Measurements from ENCODE around the gene DLGAP1.

Gene DLGAP1

GRCh38 chr18:4403836-4404235 lies 51.3 kb downstream of the DLGAP1 start:
- ChIA-PET CTCF (no interaction called here), POLR2A (no interaction called here)
- no peak for DNase-seq (ENCODE audit: extremely low spot score)
- no peak for TF ChIP-seq SUZ12 (IDR thresholded peaks at IDR 0.05)
- TF ChIP-seq BHLHE40 (IDR thresholded peaks at IDR 0.05; ENCODE audit: borderline replicate concordance), result no peak
- no peak for TF ChIP-seq SP1 (IDR thresholded peaks at IDR 0.05)
- TF ChIP-seq L3MBTL2 (conservative IDR thresholded peaks at IDR 0.05), result no peak
- no peak for TF ChIP-seq FOXM1 (IDR thresholded peaks at IDR 0.05; ENCODE audit: borderline replicate concordance)
- TF ChIP-seq ARNT (IDR thresholded peaks at IDR 0.05), result no peak
- no peak for TF ChIP-seq TARDBP (IDR thresholded peaks at IDR 0.05)
- no peak for TF ChIP-seq FOXA1 (IDR thresholded peaks at IDR 0.05)
- no peak for TF ChIP-seq LEF1 (IDR thresholded peaks at IDR 0.05; ENCODE audit: borderline replicate concordance)
- TF ChIP-seq NFRKB (IDR thresholded peaks at IDR 0.05), result no peak
- no peak for TF ChIP-seq ZNF384 (IDR thresholded peaks at IDR 0.05)
- no peak for TF ChIP-seq CTBP1 (IDR thresholded peaks at IDR 0.05; ENCODE audit: borderline replicate concordance)
- TF ChIP-seq HDGF (IDR thresholded peaks at IDR 0.05; ENCODE audit: borderline replicate concordance), result no peak
- no peak for TF ChIP-seq PKNOX1 (IDR thresholded peaks at IDR 0.05)

DNA sequence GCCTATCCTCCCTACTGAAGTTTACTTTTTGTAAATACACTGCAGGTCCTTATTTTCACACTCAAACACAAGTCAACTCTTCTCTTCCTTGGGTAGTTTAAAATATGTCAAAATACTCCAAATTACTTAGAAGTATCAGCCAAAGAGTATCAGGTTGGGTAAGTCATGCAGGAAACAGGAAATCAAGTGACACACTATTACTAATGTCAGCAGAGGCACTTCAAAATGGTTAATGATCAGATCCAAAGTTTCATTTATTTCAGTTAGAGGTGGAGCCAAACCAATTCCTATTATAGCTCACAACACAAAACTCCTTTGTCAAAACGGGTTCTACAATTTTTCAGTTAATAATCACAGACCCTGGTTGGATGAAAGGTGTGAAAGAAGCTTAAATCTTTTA lies 54.2 kb downstream of the DLGAP1 start:
- POLR2A ChIA-PET, result no interaction called here
- TF ChIP-seq L3MBTL2 (conservative IDR thresholded peaks at IDR 0.05) (no peak), LEF1 (IDR thresholded peaks at IDR 0.05; ENCODE audit: borderline replicate concordance) (no peak)
- CTCF ChIA-PET, result no interaction called here
- no peak for DNase-seq (ENCODE audit: extremely low spot score)

- TF ChIP-seq FOXK2 (IDR thresholded peaks at IDR 0.05) (no peak), SUZ12 (IDR thresholded peaks at IDR 0.05) (no peak), ZNF384 (IDR thresholded peaks at IDR 0.05) (no peak), TARDBP (IDR thresholded peaks at IDR 0.05) (no peak), SP1 (IDR thresholded peaks at IDR 0.05) (no peak), NFRKB (IDR thresholded peaks at IDR 0.05) (no peak), LEF1 (IDR thresholded peaks at IDR 0.05; ENCODE audit: borderline replicate concordance) (no peak), L3MBTL2 (conservative IDR thresholded peaks at IDR 0.05) (no peak), FOXM1 (IDR thresholded peaks at IDR 0.05; ENCODE audit: borderline replicate concordance) (no peak), FOXA1 (IDR thresholded peaks at IDR 0.05) (no peak), BHLHE40 (IDR thresholded peaks at IDR 0.05; ENCODE audit: borderline replicate concordance) (no peak), ELF4 (IDR thresholded peaks at IDR 0.05) (no peak), ARNT (IDR thresholded peaks at IDR 0.05) (no peak), HDGF (IDR thresholded peaks at IDR 0.05; ENCODE audit: borderline replicate concordance) (no peak), CTBP1 (IDR thresholded peaks at IDR 0.05; ENCODE audit: borderline replicate concordance) (no peak), PKNOX1 (IDR thresholded peaks at IDR 0.05) (no peak)
- ChIA-PET CTCF (no interaction called here), POLR2A (no interaction called here)
Measured at GRCh38 chr18:4399929-4400328, 55.2 kb downstream of the DLGAP1 start.

DNA sequence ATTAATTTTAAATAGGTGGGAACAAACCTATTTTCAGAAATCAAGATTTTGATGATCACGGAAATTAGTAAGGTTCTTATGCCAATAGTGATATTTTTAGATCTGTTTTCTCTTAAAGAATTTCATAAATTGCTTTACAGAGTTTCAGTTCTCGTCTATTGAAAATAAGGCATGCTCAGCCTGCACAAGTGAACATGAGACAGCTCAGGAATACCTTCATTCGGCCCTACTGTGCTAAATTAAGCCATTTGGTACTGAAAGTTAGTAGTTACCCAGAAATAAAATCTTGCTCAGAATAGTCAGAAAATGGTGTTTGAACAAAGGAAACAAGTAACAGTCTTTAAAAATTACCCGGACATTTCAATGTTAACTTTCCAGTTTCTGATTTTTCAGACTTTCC lies 60.4 kb downstream of the DLGAP1 start:
- no peak for DNase-seq (ENCODE audit: extremely low spot score)
- CTCF ChIA-PET, result no interaction called here
- TF ChIP-seq CTBP1 (IDR thresholded peaks at IDR 0.05; ENCODE audit: borderline replicate concordance) (no peak), HDGF (IDR thresholded peaks at IDR 0.05; ENCODE audit: borderline replicate concordance) (no peak), TARDBP (IDR thresholded peaks at IDR 0.05) (no peak), BHLHE40 (IDR thresholded peaks at IDR 0.05; ENCODE audit: borderline replicate concordance) (no peak), FOXA1 (IDR thresholded peaks at IDR 0.05) (no peak), L3MBTL2 (conservative IDR thresholded peaks at IDR 0.05) (no peak), SP1 (IDR thresholded peaks at IDR 0.05) (no peak), FOXK2 (IDR thresholded peaks at IDR 0.05) (no peak), ELF4 (IDR thresholded peaks at IDR 0.05) (no peak), NFRKB (IDR thresholded peaks at IDR 0.05) (no peak), ARNT (IDR thresholded peaks at IDR 0.05) (no peak)
- POLR2A ChIA-PET, result no interaction called here

More at GRCh38 chr18:4399929-4400328, 55.2 kb downstream of the DLGAP1 start:
- DNase-seq (ENCODE audit: extremely low spot score), result no peak

DNA sequence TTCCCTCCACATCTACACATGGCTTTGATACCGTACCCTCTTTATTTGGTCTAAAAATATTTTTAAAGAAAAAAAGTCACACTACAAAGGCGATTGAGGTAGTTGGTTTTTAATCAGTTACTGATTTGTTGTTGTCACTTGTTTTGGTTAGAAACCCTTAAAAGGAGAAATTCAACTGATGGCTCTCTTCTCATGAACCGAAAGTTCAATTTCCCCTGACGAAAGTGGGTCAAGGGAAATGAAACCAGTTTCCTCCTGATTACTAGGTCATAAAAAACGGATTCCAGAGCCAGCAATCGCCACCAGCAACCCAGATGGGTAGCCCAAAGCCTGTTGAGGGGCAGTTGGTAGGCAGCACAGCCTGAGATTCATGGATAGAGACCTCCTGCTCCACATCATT lies 63.2 kb downstream of the DLGAP1 start:
- no peak for DNase-seq (ENCODE audit: extremely low spot score)
- CTCF ChIA-PET, result no interaction called here
- POLR2A ChIA-PET, result no interaction called here
- TF ChIP-seq NFRKB (IDR thresholded peaks at IDR 0.05) (no peak), LEF1 (IDR thresholded peaks at IDR 0.05; ENCODE audit: borderline replicate concordance) (no peak), BHLHE40 (IDR thresholded peaks at IDR 0.05; ENCODE audit: borderline replicate concordance) (no peak), SP1 (IDR thresholded peaks at IDR 0.05) (no peak), CTBP1 (IDR thresholded peaks at IDR 0.05; ENCODE audit: borderline replicate concordance) (no peak), ELF4 (IDR thresholded peaks at IDR 0.05) (no peak), L3MBTL2 (conservative IDR thresholded peaks at IDR 0.05) (no peak), PKNOX1 (IDR thresholded peaks at IDR 0.05) (no peak), TARDBP (IDR thresholded peaks at IDR 0.05) (no peak), FOXM1 (IDR thresholded peaks at IDR 0.05; ENCODE audit: borderline replicate concordance) (no peak), HDGF (IDR thresholded peaks at IDR 0.05; ENCODE audit: borderline replicate concordance) (no peak), ARNT (IDR thresholded peaks at IDR 0.05) (no peak), SUZ12 (IDR thresholded peaks at IDR 0.05) (no peak)

DNA sequence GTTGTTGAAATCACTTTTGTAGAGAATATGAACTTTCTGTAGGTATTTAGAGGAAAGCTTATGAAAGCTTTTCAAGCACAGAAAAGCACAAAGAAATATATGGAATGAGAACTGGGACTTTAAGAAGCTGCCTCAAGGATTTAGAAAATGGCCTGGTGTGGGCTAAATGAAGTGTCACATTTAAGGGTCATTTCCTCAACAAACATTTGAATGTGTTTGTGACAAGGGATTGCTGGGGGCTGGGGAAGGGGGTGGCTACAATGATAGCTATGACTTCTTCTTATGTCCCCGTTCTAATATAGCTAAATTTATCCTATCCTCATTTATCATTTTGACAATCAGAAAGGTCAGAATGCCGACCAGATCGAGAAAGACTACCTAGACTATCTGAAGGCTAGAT lies 69.2 kb downstream of the DLGAP1 start:
- TF ChIP-seq ZNF384 (IDR thresholded peaks at IDR 0.05) (no peak), FOXA1 (IDR thresholded peaks at IDR 0.05) (no peak), ARNT (IDR thresholded peaks at IDR 0.05) (no peak), TARDBP (IDR thresholded peaks at IDR 0.05) (no peak), FOXM1 (IDR thresholded peaks at IDR 0.05; ENCODE audit: borderline replicate concordance) (no peak), SP1 (IDR thresholded peaks at IDR 0.05) (no peak), L3MBTL2 (conservative IDR thresholded peaks at IDR 0.05) (no peak), LEF1 (IDR thresholded peaks at IDR 0.05; ENCODE audit: borderline replicate concordance) (no peak), FOXK2 (IDR thresholded peaks at IDR 0.05) (no peak), SUZ12 (IDR thresholded peaks at IDR 0.05) (no peak), PKNOX1 (IDR thresholded peaks at IDR 0.05) (no peak), ELF4 (IDR thresholded peaks at IDR 0.05) (no peak), BHLHE40 (IDR thresholded peaks at IDR 0.05; ENCODE audit: borderline replicate concordance) (no peak), NFRKB (IDR thresholded peaks at IDR 0.05) (no peak), HDGF (IDR thresholded peaks at IDR 0.05; ENCODE audit: borderline replicate concordance) (no peak)
- POLR2A ChIA-PET, result no interaction called here
- DNase-seq (ENCODE audit: extremely low spot score), result no peak
- CTCF ChIA-PET, result no interaction called here
